ENCODE data around the gene MRTFB. TPM values are rescaled to one million over a fixed set of nuclear protein-coding genes. Genes with fewer than 3 reads are reported as not detected.

MRTFB gene
- total RNA-seq, 1 experiment from 2014 or later = 29.5 TPM

GRCh38 chr16:14263011-14263410 lies 191.9 kb downstream of the MRTFB start:
- H3K4me3 Mint-ChIP-seq (ENCODE audit: unreplicated experiment) = no peak overlapping the region
- ChIA-PET POLR2A (no interaction called here), CTCF (no interaction called here)
- H3K36me3 ChIP-seq (ENCODE audit: control insufficient read depth, insufficient read depth, low read length) = peaks cover 2% of the 10 kb centered on the region; the same call in 1 of the 2 replicates
- H3K4me1 ChIP-seq = no peaks in the 10 kb centered on the region
- no peak for TF ChIP-seq CTCF (IDR thresholded peaks at IDR 0.05; ENCODE audit: insufficient read depth in 1 of 2, low read depth in 1 of 2, low read length in 1 of 2, severe bottlenecking in 1 of 2, unreplicated experiment in 1 of 2)
- BruUV-seq (replicated peaks) = no TSS peak
- peaks cover 19% of the 10 kb centered on the region for H3K36me3 Mint-ChIP-seq (ENCODE audit: insufficient read depth, unreplicated experiment)
- no peaks in the 10 kb centered on the region for H3K27me3 Mint-ChIP-seq (ENCODE audit: insufficient read depth, unreplicated experiment)
- no peak overlapping the region for H3K27ac Mint-ChIP-seq (ENCODE audit: unreplicated experiment)
- DNase-seq = no peak
- H3K4me3 ChIP-seq (ENCODE audit: low read depth, low read length) = no peak overlapping the region
- H3K9me3 Mint-ChIP-seq (ENCODE audit: unreplicated experiment) = no peaks in the 10 kb centered on the region
- intact Hi-C loops (cut with micrococcal nuclease; ENCODE audit: unreplicated experiment) = no loop called here
- H3K27me3 ChIP-seq (replicated peaks; ENCODE audit: control insufficient read depth, insufficient read depth, low read length) = no peaks in the 10 kb centered on the region
- no peaks in the 10 kb centered on the region for H3K4me1 Mint-ChIP-seq (ENCODE audit: low read depth, unreplicated experiment)
- no peaks in the 10 kb centered on the region for H3K9me3 ChIP-seq

GRCh38 chr16:14263769-14264168 lies 192.7 kb downstream of the MRTFB start:
- ChIA-PET POLR2A (no interaction called here), CTCF (no interaction called here)
- Histone ChIP-seq H3K4me1 (no peaks in the 10 kb centered on the region), H3K4me3 (ENCODE audit: low read depth, low read length) (no peak overlapping the region), H3K27me3 (replicated peaks; ENCODE audit: control insufficient read depth, insufficient read depth, low read length) (no peaks in the 10 kb centered on the region), H3K9me3 (no peaks in the 10 kb centered on the region), H3K36me3 (ENCODE audit: control insufficient read depth, insufficient read depth, low read length) (peaks cover 2% of the 10 kb centered on the region; the same call in 1 of the 2 replicates)
- Mint-ChIP-seq H3K27me3 (ENCODE audit: insufficient read depth, unreplicated experiment) (no peaks in the 10 kb centered on the region), H3K4me3 (ENCODE audit: unreplicated experiment) (no peak overlapping the region), H3K27ac (ENCODE audit: unreplicated experiment) (no peak overlapping the region), H3K36me3 (ENCODE audit: insufficient read depth, unreplicated experiment) (peaks cover 24% of the 10 kb centered on the region), H3K9me3 (ENCODE audit: unreplicated experiment) (no peaks in the 10 kb centered on the region), H3K4me1 (ENCODE audit: low read depth, unreplicated experiment) (no peaks in the 10 kb centered on the region)
- no peak for TF ChIP-seq CTCF (IDR thresholded peaks at IDR 0.05; ENCODE audit: insufficient read depth in 1 of 2, low read depth in 1 of 2, low read length in 1 of 2, severe bottlenecking in 1 of 2, unreplicated experiment in 1 of 2)
- no TSS peak for BruUV-seq (replicated peaks)
- no peak for DNase-seq
- intact Hi-C loops (cut with micrococcal nuclease; ENCODE audit: unreplicated experiment) = no loop called here

GRCh38 chr16:14264327-14264943 lies 193.3 kb downstream of the MRTFB start:
- DNase-seq = no peak
- no peak overlapping the region for H3K4me3 Mint-ChIP-seq (ENCODE audit: unreplicated experiment)
- CTCF ChIA-PET = no interaction called here
- H3K4me1 ChIP-seq = no peaks in the 10 kb centered on the region
- H3K27me3 Mint-ChIP-seq (ENCODE audit: insufficient read depth, unreplicated experiment) = no peaks in the 10 kb centered on the region
- POLR2A ChIA-PET = no interaction called here
- peaks cover 31% of the 10 kb centered on the region for H3K36me3 Mint-ChIP-seq (ENCODE audit: insufficient read depth, unreplicated experiment)
- no peaks in the 10 kb centered on the region for H3K9me3 Mint-ChIP-seq (ENCODE audit: unreplicated experiment)
- H3K36me3 ChIP-seq (ENCODE audit: control insufficient read depth, insufficient read depth, low read length) = peaks cover 2% of the 10 kb centered on the region; the same call in 1 of the 2 replicates
- no peaks in the 10 kb centered on the region for H3K4me1 Mint-ChIP-seq (ENCODE audit: low read depth, unreplicated experiment)
- no peaks in the 10 kb centered on the region for H3K27me3 ChIP-seq (replicated peaks; ENCODE audit: control insufficient read depth, insufficient read depth, low read length)
- TF ChIP-seq CTCF (IDR thresholded peaks at IDR 0.05; ENCODE audit: insufficient read depth in 1 of 2, low read depth in 1 of 2, low read length in 1 of 2, severe bottlenecking in 1 of 2, unreplicated experiment in 1 of 2) = no peak
- no peak overlapping the region for H3K27ac Mint-ChIP-seq (ENCODE audit: unreplicated experiment)
- no peak overlapping the region for H3K4me3 ChIP-seq (ENCODE audit: low read depth, low read length)
- no peaks in the 10 kb centered on the region; the same call in 1 of the 2 replicates for H3K9me3 ChIP-seq
- intact Hi-C loops (cut with micrococcal nuclease; ENCODE audit: unreplicated experiment) = no loop called here
- BruUV-seq (replicated peaks) = no TSS peak
